IMR-90 (cell line): ENCODE measurements around the gene CHRNB4. TPM values are rescaled to one million over a fixed set of nuclear protein-coding genes. Genes with fewer than 3 reads are reported as not detected.

Experiments used
- ATAC-seq: fragments of 200-7000 bp; cut with Tn5 transposase; 2 replicates; pipeline ENCODE4 v1.9.1; 2020; ENCODE audit warnings: low read depth, mild to moderate bottlenecking, moderate library complexity
- BruUV-seq: library from RNA; stranded (reverse); fragments of 400-500 nt; replicated peaks from 2 replicates; lab custom pipeline; 2021; lab: Mats Ljungman, UMichigan
- CTCF ChIA-PET: fragments of 300-600 bp; formaldehyde crosslinking; extraction: SDS; loops from one replicate; lab custom pipeline; 2021; ENCODE audit warnings: antibody characterized with exemption; lab: Yijun Ruan, JAX
- POLR2A ChIA-PET: fragments of 300-600 bp; sonication (Branson Sonifier 250); formaldehyde crosslinking; loops from one replicate; lab custom pipeline; 2022; ENCODE audit warnings: antibody characterized with exemption; ENCODE audit not compliant: unreplicated experiment; lab: Charles Lee
- DNase-seq: peaks from one replicate; pipeline ENCODE4 v3.0.0; 2013
- H2AFZ ChIP-seq: replicated peaks from 2 replicates; pipeline ENCODE3; 2013; ENCODE audit warnings: low read length, mild to moderate bottlenecking; ENCODE audit not compliant: poor library complexity
- H2AK5ac ChIP-seq: 2 replicates; pipeline ENCODE4 v1.6.1; 2013; ENCODE audit warnings: low read depth, low read length, inconsistent platforms
- H2AK9ac ChIP-seq: replicated peaks from 2 replicates; pipeline ENCODE3; 2013; ENCODE audit warnings: mild to moderate bottlenecking, low read depth, low read length, moderate library complexity; ENCODE audit not compliant: poor library complexity
- H2BK120ac ChIP-seq: 2 replicates; pipeline ENCODE4 v1.6.1; 2013; ENCODE audit warnings: low read depth, low read length, inconsistent platforms
- H2BK15ac ChIP-seq: 3 replicates; pipeline ENCODE4 v1.6.1; 2013; ENCODE audit warnings: low read depth, low read length, inconsistent platforms
- H2BK20ac ChIP-seq: 2 replicates; pipeline ENCODE4 v1.6.1; 2013; ENCODE audit warnings: low read depth, mild to moderate bottlenecking, inconsistent platforms, low read length, moderate library complexity
- H2BK5ac ChIP-seq: 2 replicates; pipeline ENCODE4 v1.6.1; 2013; ENCODE audit warnings: mild to moderate bottlenecking, low read depth, low read length, inconsistent platforms; ENCODE audit not compliant: poor library complexity, severe bottlenecking
- H3K14ac ChIP-seq: replicated peaks from 2 replicates; pipeline ENCODE4 v1.6.1; 2013; ENCODE audit warnings: low read depth, low read length, inconsistent platforms
- H3K18ac ChIP-seq: 2 replicates; pipeline ENCODE4 v1.6.1; 2013; ENCODE audit warnings: low read depth, low read length, control low read depth
- H3K23ac ChIP-seq: 2 replicates; pipeline ENCODE4 v1.6.1; 2013; ENCODE audit warnings: low read depth, low read length, inconsistent platforms
- H3K27ac ChIP-seq: 2 replicates; pipeline ENCODE4 v1.5.1; 2013; ENCODE audit warnings: mild to moderate bottlenecking, control low read depth, low read length; ENCODE audit not compliant: insufficient read depth
- H3K27me3 ChIP-seq: 2 replicates; pipeline ENCODE4 v1.6.1; 2013; ENCODE audit warnings: low read length; ENCODE audit not compliant: control insufficient read depth, insufficient read depth
- H3K36me3 ChIP-seq: 2 replicates; pipeline ENCODE4 v1.6.1; 2013; ENCODE audit warnings: low read length, mixed read lengths; ENCODE audit not compliant: control insufficient read depth, insufficient read depth
- H3K4ac ChIP-seq: 2 replicates; pipeline ENCODE4 v1.6.1; 2013; ENCODE audit warnings: low read depth, low read length, inconsistent platforms
- H3K4me1 ChIP-seq: 2 replicates; pipeline ENCODE4 v1.6.1; 2013; ENCODE audit warnings: low read length, mixed read lengths; ENCODE audit not compliant: control insufficient read depth, insufficient read depth
- H3K4me2 ChIP-seq: 2 replicates; pipeline ENCODE4 v1.6.1; 2013; ENCODE audit warnings: low read depth, mild to moderate bottlenecking, control low read depth, low read length, moderate library complexity
- H3K4me3 ChIP-seq: 2 replicates; pipeline ENCODE4 v1.5.1; 2013; ENCODE audit warnings: low read depth, mild to moderate bottlenecking, control low read depth, low read length, moderate library complexity; ENCODE audit not compliant: insufficient read depth
- H3K56ac ChIP-seq: 2 replicates; pipeline ENCODE4 v1.6.1; 2013; ENCODE audit warnings: low read length, inconsistent platforms; ENCODE audit not compliant: insufficient read depth; ENCODE audit errors: extremely low read depth
- H3K79me1 ChIP-seq, 2 experiments: 2 replicates each; pipeline ENCODE4 v1.6.1; 2013; ENCODE audit warnings: low read length in 2 of 2, inconsistent platforms in 1 of 2, low read depth in 1 of 2
- H3K9ac ChIP-seq: 2 replicates; pipeline ENCODE4 v1.6.1; 2013; ENCODE audit warnings: low read depth, low read length, control low read depth
- H3K9me1 ChIP-seq: 2 replicates; pipeline ENCODE4 v1.6.1; 2013; ENCODE audit warnings: low read length, inconsistent platforms; ENCODE audit not compliant: insufficient read depth
- H3K9me3 ChIP-seq: 2 replicates; pipeline ENCODE4 v1.6.1; 2013; ENCODE audit warnings: low read length; ENCODE audit not compliant: control insufficient read depth, insufficient read depth
- H4K20me1 ChIP-seq: 2 replicates; pipeline ENCODE4 v1.6.1; 2013; ENCODE audit warnings: low read length, inconsistent platforms; ENCODE audit not compliant: insufficient read depth
- H4K5ac ChIP-seq: 2 replicates; pipeline ENCODE4 v1.6.1; 2013; ENCODE audit warnings: mild to moderate bottlenecking, low read depth, low read length, control low read depth
- H4K8ac ChIP-seq, 2 experiments: 2 replicates each; pipeline ENCODE4 v1.6.1; 2013; ENCODE audit warnings: low read depth in 2 of 2, low read length in 2 of 2, control low read depth in 1 of 2, inconsistent platforms in 1 of 2
- H4K91ac ChIP-seq: 2 replicates; pipeline ENCODE4 v1.6.1; 2013; ENCODE audit warnings: low read depth, low read length, inconsistent platforms; ENCODE audit not compliant: insufficient read depth
- CEBPB ChIP-seq: IDR thresholded peaks from 2 replicates; pipeline ENCODE4 v1.6.1; 2012; ENCODE audit warnings: low read depth, low read length, improper control_type of control experiment
- CHD1 ChIP-seq: IDR thresholded peaks from 2 replicates; pipeline ENCODE4 v1.6.1; 2012; ENCODE audit warnings: low read depth, low read length, improper control_type of control experiment
- CTCF ChIP-seq: conservative IDR thresholded peaks from 2 replicates; pipeline ENCODE4 v1.5.1; 2012; ENCODE audit warnings: mild to moderate bottlenecking, low read depth, low read length, improper control_type of control experiment
- ELK1 ChIP-seq: fragments of 150-350 bp; IDR thresholded peaks from 2 replicates; pipeline ENCODE4 v1.6.1; 2016; ENCODE audit warnings: low read depth, mild to moderate bottlenecking, low read length, moderate library complexity, borderline replicate concordance
- FOS ChIP-seq: fragments of 150-350 bp; IDR thresholded peaks from 2 replicates; pipeline ENCODE4 v1.6.1; 2016; ENCODE audit warnings: low read depth, low read length
- MAZ ChIP-seq: IDR thresholded peaks from 2 replicates; pipeline ENCODE4 v1.6.1; 2012; ENCODE audit warnings: low read depth, mild to moderate bottlenecking, low read length, improper control_type of control experiment, moderate library complexity, borderline replicate concordance
- MXI1 ChIP-seq: IDR thresholded peaks from 2 replicates; pipeline ENCODE4 v1.6.1; 2012; ENCODE audit warnings: low read depth, mild to moderate bottlenecking, low read length, moderate library complexity, borderline replicate concordance
- NFE2L2 ChIP-seq: fragments of 150-350 bp; IDR thresholded peaks from 2 replicates; pipeline ENCODE4 v1.6.1; 2016; ENCODE audit warnings: low read depth, mild to moderate bottlenecking, low read length
- RAD21 ChIP-seq: IDR thresholded peaks from 2 replicates; pipeline ENCODE4 v1.6.1; 2012; ENCODE audit warnings: low read length, improper control_type of control experiment
- RCOR1 ChIP-seq: IDR thresholded peaks from 2 replicates; pipeline ENCODE4 v1.6.1; 2012; ENCODE audit warnings: mild to moderate bottlenecking, low read length, improper control_type of control experiment; ENCODE audit not compliant: insufficient replicate concordance
- RFX5 ChIP-seq: IDR thresholded peaks from 2 replicates; pipeline ENCODE4 v1.8.0; 2012; ENCODE audit warnings: low read depth, mild to moderate bottlenecking, low read length, moderate library complexity
- SMC3 ChIP-seq: fragments of 150-350 bp; IDR thresholded peaks from 2 replicates; pipeline ENCODE4 v1.6.1; 2016; ENCODE audit warnings: low read depth, mild to moderate bottlenecking, antibody characterized with exemption, low read length, moderate library complexity
- USF2 ChIP-seq: fragments of 150-350 bp; IDR thresholded peaks from 2 replicates; pipeline ENCODE4 v1.6.1; 2017; ENCODE audit warnings: mild to moderate bottlenecking, antibody characterized with exemption, low read length, low read depth
- WGBS, 2 experiments: methylation state at CpG; one replicate each; pipeline versions ENCODE4 v1.1.5 to v1.1.7; 2013; ENCODE audit warnings: missing lambda C conversion rate in 2 of 2; ENCODE audit not compliant: insufficient read length in 1 of 2; ENCODE audit errors: extremely low coverage in 2 of 2; 5-methylcytosine and 5-hydroxymethylcytosine counted together
- dilution Hi-C: fragments of 300-500 bp; cut with HindIII; formaldehyde crosslinking; loops from one replicate; pipeline ENCODE4 v1.14.3; 2018; ENCODE audit warnings: low sequenced_read_pairs; ENCODE audit not compliant: unreplicated experiment
- in situ Hi-C: fragments of 300-500 bp; cut with MboI; formaldehyde crosslinking; loops from 3 replicates; pipeline ENCODE4 v1.14.3; 2019; ENCODE audit warnings: low sequenced_read_pairs, inconsistent platforms, mixed read lengths
- intact Hi-C: fragments of 100-400 bp; cut with micrococcal nuclease; formaldehyde crosslinking; loops from 2 replicates; pipeline ENCODE4 v1.10.0; 2022
- polyA plus RNA-seq, 3 experiments: library from polyadenylated mRNA; depleted of rRNA; stranded (reverse); fragments of >200 nt; gene quantifications; 2 replicates each; pipeline ENCODE4 v1.2.3, GENCODE V29; 2012; ENCODE audit warnings: low replicate concordance in 1 of 3
- total RNA-seq: library from RNA; depleted of rRNA; stranded (reverse); fragments of >200 nt; gene quantifications from 2 replicates; pipeline ENCODE4 v1.2.3, GENCODE V29; 2012

Gene CHRNB4
- total and polyA plus RNA-seq, 2 of the 4 experiments (the other 2 are of a cell fraction) = not detected

GRCh38 chr15:78615151-78615589 is 25.8 kb downstream of the CHRNB4 start:
- WGBS, 2 experiments = no CpG with 5 or more reads among the region's 3 CpGs
- no peak overlapping the region for H2BK20ac ChIP-seq
- peaks cover 18% of the 10 kb centered on the region for H3K27me3 ChIP-seq
- intact Hi-C loops (loop anchor here (10.0 kb wide), 1 partner anchor 270 kb away; no protein-coding TSS in a partner anchor), dilution Hi-C loops (no loop called here), in situ Hi-C loops (loop anchor here (5.0 kb wide), 1 partner anchor 92 kb away; no protein-coding TSS in a partner anchor)
- H3K4me2 ChIP-seq = no peak overlapping the region
- no peak overlapping the region for H2BK120ac ChIP-seq
- ATAC-seq (no peak), DNase-seq (no peak)
- ChIA-PET CTCF (interaction anchor here (1.1 kb wide), 1 partner anchor 94 kb away, joined by 4 read pairs; no protein-coding TSS in a partner anchor), POLR2A (no interaction called here)
- no peak overlapping the region for H2AK5ac ChIP-seq
- no peak overlapping the region for H3K4me3 ChIP-seq
- no peak overlapping the region for H2AFZ ChIP-seq
- H2BK5ac ChIP-seq = no peak overlapping the region
- no peak overlapping the region for H3K9ac ChIP-seq
- H4K20me1 ChIP-seq = peaks cover 6% of the 10 kb centered on the region
- no peak overlapping the region for H3K56ac ChIP-seq
- no peaks in the 10 kb centered on the region for H3K9me1 ChIP-seq
- BruUV-seq = no TSS peak
- H4K91ac ChIP-seq = no peak overlapping the region
- TF ChIP-seq NFE2L2 = no peak
- TF ChIP-seq CEBPB = no peak
- no peak for TF ChIP-seq RFX5
- no peak for TF ChIP-seq USF2
- no peak for TF ChIP-seq SMC3
- no peak for TF ChIP-seq FOS
- no peak for TF ChIP-seq RAD21
- no peak for TF ChIP-seq RCOR1
- TF ChIP-seq MXI1 = no peak
- no peak for TF ChIP-seq CTCF
- no peak for TF ChIP-seq MAZ
- TF ChIP-seq CHD1 = no peak
- no peak for TF ChIP-seq ELK1
- H3K79me1 ChIP-seq = no peaks in the 10 kb centered on the region
- no peaks in the 10 kb centered on the region for H3K4me1 ChIP-seq
- no peak overlapping the region for H2BK15ac ChIP-seq
- no peak overlapping the region for H4K5ac ChIP-seq
- H3K27ac ChIP-seq = no peak overlapping the region
- no peak overlapping the region for H3K23ac ChIP-seq
- no peak overlapping the region for H3K4ac ChIP-seq
- no peak overlapping the region for H2AK9ac ChIP-seq
- no peak overlapping the region for H3K18ac ChIP-seq
- no peak overlapping the region for H4K8ac ChIP-seq
- H3K14ac ChIP-seq = no peak overlapping the region
- H3K9me3 ChIP-seq = no peaks in the 10 kb centered on the region
- H3K36me3 ChIP-seq = no peaks in the 10 kb centered on the region
